ENCODE measurements around the gene NAPSA.

The NAPSA gene

GRCh38 chr19:50313812-50314536 lies 51.5 kb downstream of the NAPSA start:
- no peak for DNase-seq

- no peak for DNase-seq
Measured at GRCh38 chr19:50312967-50313811, 52.2 kb downstream of the NAPSA start.

GRCh38 chr19:50311723-50312635 lies 53.5 kb downstream of the NAPSA start:
- no peak for DNase-seq

- no peak for DNase-seq
Measured at GRCh38 chr19:50310759-50311465, 54.5 kb downstream of the NAPSA start.

- DNase-seq = no peak
Measured at GRCh38 chr19:50309396-50310125, 55.9 kb downstream of the NAPSA start.

GRCh38 chr19:50308991-50309390 lies 56.4 kb downstream of the NAPSA start:
- no peak for DNase-seq
